ENCODE measurements around the gene SMC1A.
A peak's percentile ranks its signal among the peaks of the same experiment; 100 is the strongest.

SMC1A gene

DNA sequence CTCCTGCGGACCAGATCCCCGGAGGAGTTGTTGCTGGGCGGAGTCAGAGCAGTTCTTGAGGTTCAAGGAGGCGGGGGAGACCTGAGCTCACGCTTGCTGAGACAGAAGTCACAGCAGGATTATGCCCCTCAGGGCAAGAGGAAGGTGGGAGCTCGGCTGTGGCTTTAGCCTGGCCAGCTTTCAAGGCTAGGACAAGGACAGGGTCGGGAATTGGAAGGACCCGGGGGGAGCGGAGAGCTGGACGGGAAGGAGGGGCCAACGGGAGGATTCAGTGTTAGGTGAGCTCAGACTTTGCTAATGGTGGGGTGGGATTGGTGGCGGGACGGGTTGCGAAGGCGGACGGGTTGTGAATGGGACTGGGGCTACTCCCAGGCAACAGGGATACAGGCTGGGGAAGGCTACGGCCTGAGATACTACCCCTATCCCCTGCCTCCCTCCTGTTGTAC lies 430 bp upstream of the SMC1A start, which contains the start of gene RIBC1 (continued):
- TF ChIP-seq, protein P1, sequence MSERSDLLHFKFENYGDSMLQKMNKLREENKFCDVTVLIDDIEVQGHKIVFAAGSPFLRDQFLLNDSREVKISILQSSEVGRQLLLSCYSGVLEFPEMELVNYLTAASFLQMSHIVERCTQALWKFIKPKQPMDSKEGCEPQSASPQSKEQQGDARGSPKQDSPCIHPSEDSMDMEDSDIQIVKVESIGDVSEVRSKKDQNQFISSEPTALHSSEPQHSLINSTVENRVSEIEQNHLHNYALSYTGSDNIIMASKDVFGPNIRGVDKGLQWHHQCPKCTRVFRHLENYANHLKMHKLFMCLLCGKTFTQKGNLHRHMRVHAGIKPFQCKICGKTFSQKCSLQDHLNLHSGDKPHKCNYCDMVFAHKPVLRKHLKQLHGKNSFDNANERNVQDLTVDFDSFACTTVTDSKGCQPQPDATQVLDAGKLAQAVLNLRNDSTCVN (tag by site-specific recombination; optimal IDR thresholded peaks at IDR 0.05): no peak
- TF ChIP-seq EGR2 (tag by site-specific recombination; IDR thresholded peaks at IDR 0.05; ENCODE audit: low read depth) (peak; percentile 44; the same call in 1 of the 2 replicates), ZFP69B (tag by site-specific recombination; IDR thresholded peaks at IDR 0.05) (no peak), RBAK (tag by site-specific recombination; IDR thresholded peaks at IDR 0.05) (no peak), GLIS1 (tag by site-specific recombination; IDR thresholded peaks at IDR 0.05) (peak; percentile 70), MYNN (tag by site-specific recombination; IDR thresholded peaks at IDR 0.05; ENCODE audit: borderline replicate concordance) (no peak), ZNF600 (tag by site-specific recombination; IDR thresholded peaks at IDR 0.05) (peak; percentile 99), ZNF214 (tag by site-specific recombination; IDR thresholded peaks at IDR 0.05; ENCODE audit: borderline replicate concordance) (no peak), SP2 (tag by site-specific recombination; IDR thresholded peaks at IDR 0.05) (peak; percentile 68), PRDM1 (tag by site-specific recombination; IDR thresholded peaks at IDR 0.05) (no peak), SP7 (tag by site-specific recombination; IDR thresholded peaks at IDR 0.05) (peak; percentile 21; the same call in 1 of the 2 replicates), SCRT1 (tag by site-specific recombination; IDR thresholded peaks at IDR 0.05; ENCODE audit: borderline replicate concordance) (peak; percentile 88), ZNF768 (tag by site-specific recombination; IDR thresholded peaks at IDR 0.05) (no peak), ZNF248 (tag by site-specific recombination; IDR thresholded peaks at IDR 0.05) (no peak), SCRT2 (tag by site-specific recombination; IDR thresholded peaks at IDR 0.05) (no peak), ZBTB17 (tag by site-specific recombination; IDR thresholded peaks at IDR 0.05) (peak; percentile 89), ZNF514 (tag by site-specific recombination; IDR thresholded peaks at IDR 0.05) (no peak), GLIS2 (tag by site-specific recombination; IDR thresholded peaks at IDR 0.05) (peak; percentile 88)
- TF ChIP-seq, protein P2, sequence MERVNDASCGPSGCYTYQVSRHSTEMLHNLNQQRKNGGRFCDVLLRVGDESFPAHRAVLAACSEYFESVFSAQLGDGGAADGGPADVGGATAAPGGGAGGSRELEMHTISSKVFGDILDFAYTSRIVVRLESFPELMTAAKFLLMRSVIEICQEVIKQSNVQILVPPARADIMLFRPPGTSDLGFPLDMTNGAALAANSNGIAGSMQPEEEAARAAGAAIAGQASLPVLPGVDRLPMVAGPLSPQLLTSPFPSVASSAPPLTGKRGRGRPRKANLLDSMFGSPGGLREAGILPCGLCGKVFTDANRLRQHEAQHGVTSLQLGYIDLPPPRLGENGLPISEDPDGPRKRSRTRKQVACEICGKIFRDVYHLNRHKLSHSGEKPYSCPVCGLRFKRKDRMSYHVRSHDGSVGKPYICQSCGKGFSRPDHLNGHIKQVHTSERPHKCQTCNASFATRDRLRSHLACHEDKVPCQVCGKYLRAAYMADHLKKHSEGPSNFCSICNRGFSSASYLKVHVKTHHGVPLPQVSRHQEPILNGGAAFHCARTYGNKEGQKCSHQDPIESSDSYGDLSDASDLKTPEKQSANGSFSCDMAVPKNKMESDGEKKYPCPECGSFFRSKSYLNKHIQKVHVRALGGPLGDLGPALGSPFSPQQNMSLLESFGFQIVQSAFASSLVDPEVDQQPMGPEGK (tag by site-specific recombination; IDR thresholded peaks at IDR 0.05): peak; percentile 82
- TF ChIP-seq, protein P3, sequence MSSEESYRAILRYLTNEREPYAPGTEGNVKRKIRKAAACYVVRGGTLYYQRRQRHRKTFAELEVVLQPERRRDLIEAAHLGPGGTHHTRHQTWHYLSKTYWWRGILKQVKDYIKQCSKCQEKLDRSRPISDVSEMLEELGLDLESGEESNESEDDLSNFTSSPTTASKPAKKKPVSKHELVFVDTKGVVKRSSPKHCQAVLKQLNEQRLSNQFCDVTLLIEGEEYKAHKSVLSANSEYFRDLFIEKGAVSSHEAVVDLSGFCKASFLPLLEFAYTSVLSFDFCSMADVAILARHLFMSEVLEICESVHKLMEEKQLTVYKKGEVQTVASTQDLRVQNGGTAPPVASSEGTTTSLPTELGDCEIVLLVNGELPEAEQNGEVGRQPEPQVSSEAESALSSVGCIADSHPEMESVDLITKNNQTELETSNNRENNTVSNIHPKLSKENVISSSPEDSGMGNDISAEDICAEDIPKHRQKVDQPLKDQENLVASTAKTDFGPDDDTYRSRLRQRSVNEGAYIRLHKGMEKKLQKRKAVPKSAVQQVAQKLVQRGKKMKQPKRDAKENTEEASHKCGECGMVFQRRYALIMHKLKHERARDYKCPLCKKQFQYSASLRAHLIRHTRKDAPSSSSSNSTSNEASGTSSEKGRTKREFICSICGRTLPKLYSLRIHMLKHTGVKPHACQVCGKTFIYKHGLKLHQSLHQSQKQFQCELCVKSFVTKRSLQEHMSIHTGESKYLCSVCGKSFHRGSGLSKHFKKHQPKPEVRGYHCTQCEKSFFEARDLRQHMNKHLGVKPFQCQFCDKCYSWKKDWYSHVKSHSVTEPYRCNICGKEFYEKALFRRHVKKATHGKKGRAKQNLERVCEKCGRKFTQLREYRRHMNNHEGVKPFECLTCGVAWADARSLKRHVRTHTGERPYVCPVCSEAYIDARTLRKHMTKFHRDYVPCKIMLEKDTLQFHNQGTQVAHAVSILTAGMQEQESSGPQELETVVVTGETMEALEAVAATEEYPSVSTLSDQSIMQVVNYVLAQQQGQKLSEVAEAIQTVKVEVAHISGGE (tag by site-specific recombination; conservative IDR thresholded peaks at IDR 0.05; ENCODE audit: low read depth): peak; percentile 68
- TF ChIP-seq, protein P4, sequence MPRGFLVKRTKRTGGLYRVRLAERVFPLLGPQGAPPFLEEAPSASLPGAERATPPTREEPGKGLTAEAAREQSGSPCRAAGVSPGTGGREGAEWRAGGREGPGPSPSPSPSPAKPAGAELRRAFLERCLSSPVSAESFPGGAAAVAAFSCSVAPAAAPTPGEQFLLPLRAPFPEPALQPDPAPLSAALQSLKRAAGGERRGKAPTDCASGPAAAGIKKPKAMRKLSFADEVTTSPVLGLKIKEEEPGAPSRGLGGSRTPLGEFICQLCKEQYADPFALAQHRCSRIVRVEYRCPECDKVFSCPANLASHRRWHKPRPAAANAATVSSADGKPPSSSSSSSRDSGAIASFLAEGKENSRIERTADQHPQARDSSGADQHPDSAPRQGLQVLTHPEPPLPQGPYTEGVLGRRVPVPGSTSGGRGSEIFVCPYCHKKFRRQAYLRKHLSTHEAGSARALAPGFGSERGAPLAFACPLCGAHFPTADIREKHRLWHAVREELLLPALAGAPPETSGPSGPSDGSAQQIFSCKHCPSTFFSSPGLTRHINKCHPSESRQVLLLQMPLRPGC (tag by site-specific recombination; IDR thresholded peaks at IDR 0.05): 0 out of 2 replicates have a peak, but pooled peaks have one; percentile 24
- TF ChIP-seq, protein P5, sequence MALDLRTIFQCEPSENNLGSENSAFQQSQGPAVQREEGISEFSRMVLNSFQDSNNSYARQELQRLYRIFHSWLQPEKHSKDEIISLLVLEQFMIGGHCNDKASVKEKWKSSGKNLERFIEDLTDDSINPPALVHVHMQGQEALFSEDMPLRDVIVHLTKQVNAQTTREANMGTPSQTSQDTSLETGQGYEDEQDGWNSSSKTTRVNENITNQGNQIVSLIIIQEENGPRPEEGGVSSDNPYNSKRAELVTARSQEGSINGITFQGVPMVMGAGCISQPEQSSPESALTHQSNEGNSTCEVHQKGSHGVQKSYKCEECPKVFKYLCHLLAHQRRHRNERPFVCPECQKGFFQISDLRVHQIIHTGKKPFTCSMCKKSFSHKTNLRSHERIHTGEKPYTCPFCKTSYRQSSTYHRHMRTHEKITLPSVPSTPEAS (tag by site-specific recombination; IDR thresholded peaks at IDR 0.05): no peak
